Superior temporal gyrus (tissue), 1 donor: ENCODE results near the gene ECHDC3.
A peak's percentile ranks its signal among the peaks of the same experiment; 100 is the strongest.

Experiments used
- DNase-seq: peaks from one replicate; pipeline ENCODE4 v3.0.0-alpha.2; 2016; ENCODE audit errors: extremely low spot score

Gene ECHDC3

DNA sequence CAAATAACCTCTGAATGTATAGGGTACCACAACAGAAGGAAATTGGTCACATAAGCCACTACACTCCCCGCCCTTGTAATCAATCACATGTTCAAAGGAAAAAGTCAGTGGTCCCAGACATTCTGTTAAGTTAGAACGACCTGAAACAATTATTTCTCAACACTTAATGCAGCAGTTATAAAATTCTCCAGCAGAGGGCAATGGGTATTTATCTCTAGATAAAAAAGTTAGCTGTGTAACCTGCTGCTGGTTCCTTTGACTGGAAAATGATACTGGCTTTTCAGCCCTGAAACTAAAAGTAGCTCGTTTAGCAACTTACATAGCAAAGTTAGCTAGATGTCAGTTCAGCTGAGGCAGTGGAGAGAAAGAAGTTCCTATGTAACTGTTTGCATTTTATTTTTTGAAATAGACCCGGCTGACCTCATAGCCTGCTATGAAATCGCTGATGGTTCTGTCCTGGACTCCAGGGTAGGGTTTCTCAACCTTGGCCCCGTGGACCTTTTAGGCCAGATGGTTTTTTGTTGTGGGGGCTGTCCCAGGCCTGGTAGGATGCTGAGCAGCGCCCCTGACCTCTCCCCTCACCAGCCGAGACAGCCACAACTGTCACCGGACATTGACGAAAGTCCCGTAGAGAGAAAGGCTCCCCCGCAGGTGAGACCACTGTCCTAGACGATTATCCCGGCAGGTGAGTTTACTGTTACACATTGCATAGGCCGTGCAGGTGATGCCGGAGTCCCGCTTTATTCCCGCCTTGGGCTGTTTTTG, 40.8 kb downstream of the ECHDC3 start:
- peak; percentile 81 for DNase-seq

DNA sequence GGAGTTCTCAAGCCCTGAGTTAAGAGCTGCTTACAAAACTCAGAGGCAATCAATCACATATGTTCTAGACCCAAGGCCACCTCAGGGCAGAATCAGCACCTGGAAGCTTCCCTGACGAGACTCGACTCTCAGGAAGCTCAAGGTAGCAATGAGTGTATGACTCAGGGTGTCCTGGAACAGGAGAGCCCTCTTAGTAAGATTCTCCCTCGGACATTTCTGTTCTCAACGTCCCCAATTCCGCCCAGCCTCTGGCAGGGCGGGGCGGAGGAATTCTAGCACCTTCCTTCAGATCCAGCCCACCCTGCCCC, 41.3 kb downstream of the ECHDC3 start:
- DNase-seq, result no peak

DNA sequence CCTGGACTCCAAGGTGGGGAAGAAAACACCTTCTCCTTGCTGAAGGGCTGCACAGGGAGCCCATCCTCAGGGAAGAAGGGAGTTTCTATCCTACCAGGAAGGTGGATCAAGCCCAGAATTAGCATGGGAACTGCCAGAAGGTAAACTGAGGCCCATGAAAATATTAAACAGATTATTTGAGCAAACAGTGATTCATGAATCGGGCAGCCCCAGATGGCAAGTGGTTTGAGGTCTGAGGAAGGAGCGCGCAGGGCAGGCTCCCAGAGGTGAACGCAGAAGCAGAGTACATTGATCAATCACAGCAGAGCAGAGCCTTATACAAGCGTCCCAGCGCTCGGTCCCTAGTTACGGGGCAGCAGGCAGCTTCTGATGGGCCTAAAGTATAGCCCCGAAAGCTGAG, 45.2 kb downstream of the ECHDC3 start:
- DNase-seq, result no peak

- no peak for DNase-seq
Measured at GRCh38 chr10:11787846-11788245, 45.7 kb downstream of the ECHDC3 start.

DNA sequence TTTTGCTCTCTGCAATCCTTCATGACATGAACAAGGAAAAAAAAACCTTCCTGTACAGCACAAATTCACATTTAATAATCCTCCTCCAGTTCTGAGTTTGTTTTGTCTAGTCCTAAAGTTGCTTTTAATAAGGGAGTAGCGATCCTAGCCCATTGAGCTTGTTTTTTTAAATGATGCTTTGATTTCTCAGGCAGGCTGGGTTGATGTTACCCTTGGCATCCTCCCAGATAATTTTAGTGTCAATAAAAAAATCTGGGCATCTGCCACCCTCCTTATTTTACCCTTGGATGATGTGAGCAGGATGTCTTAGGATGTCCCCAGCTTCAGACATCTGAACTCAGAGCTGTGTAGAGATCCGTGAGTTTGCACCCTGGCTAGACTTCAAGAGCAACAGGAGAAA, 47.1 kb downstream of the ECHDC3 start:
- no peak for DNase-seq

GRCh38 chr10:11789956-11790355, 47.8 kb downstream of the ECHDC3 start:
- no peak for DNase-seq

DNA sequence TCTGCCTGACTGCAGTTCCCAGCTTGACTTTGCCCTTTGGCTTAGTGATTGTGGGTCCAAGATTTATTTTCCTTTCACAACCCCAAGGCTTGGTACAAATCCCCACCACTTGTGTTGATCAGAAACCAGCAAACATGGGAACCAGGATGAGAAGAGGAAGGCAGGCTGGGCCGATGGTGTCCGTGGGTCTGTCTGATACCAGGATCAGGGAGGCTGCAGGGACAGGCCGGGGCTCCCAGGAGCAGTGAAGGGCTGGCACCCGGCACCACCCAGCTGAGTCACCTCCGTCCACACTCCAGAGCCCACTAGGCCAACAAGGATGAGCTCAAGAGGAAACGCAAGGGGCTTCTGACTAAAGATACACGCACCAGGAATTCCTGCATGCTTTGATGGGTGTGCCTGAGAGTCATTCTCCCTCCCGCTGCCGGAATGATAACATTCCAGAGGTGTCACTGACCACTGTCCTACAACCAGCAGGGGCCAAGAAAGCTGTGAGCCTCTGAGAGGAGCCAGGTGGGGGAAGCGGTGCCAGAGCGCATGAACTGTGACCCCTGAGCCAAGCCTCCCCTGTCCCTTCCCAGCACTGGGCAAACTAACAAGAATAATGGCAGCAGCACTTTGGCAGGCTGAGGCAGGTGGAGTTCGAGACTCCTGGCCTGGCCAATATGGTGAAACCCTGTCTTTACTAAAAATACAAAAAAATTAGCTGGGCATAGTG, 51.7 kb downstream of the ECHDC3 start:
- no peak for DNase-seq

DNA sequence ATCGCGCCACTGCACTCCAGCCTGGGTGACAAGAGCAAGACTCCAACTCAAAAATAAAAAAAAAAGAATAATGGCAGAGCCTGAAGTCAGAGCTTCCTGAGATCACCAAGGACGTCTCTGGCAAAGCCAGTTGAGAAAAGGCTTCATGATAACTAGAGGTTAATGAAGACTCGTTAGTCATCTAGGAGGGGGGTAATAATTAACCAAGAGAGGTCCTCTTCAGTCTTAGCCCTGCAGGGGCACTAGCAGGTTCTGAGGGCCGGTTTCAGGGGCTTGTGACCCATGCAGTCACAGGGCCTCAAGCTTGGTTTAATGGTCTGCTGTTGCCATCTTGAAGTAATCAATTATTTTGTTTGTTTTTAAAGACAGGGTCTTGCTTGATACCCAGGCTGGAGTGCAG, 52.4 kb downstream of the ECHDC3 start:
- DNase-seq, result no peak

DNA sequence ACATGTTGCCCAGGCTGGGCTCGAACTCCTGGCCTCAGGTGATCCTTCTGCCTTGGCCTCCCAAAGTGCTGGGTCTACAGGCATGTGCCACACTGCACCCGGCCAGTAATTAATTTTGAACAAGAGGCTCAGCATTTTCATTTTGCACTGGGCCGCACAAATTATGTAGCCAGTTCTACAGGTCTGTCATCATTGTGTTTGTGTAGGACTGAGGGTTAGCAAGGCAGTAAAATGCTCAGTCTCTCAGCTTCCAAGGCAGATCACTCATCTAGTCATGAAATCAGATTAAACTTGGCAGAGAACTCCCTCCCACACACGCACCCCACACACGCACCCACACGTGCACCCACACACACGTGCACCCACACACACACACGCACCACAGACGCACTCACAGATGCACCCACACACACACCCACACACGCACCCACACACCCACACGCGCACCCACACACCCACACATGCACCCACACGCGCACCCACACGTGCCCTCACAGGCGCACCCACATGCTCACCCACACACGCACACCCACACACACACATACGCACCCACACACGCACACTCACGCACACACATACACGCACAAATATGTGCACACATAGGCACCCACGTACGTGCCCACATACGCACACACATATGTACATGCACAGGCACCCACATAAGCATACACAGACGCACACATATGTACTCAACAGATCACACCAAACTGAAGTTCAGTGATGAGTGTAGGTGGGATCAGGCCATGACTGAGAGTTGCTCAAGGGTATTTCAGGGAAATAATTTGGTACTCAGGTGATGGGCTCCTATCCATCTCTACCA, 53.1 kb downstream of the ECHDC3 start:
- DNase-seq, result no peak

DNA sequence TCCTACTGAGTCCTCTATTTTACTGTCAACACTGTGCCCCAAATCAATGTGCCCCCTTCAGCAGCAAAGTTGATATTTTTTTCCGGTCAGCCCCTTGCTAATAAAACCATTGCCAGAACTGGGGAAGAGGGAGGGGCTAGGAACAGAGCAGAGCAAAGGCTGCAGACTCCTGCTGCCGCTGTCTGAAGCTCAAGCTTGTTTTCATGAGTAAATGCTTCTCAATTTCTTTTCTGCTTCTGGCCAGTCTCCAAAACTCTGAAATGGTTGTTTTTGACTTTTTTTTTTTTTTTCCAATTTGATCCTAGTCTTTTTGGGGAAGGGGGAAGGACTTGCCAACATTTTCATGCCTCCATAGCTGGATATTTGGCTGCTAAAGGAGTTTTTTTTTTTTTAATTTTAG, 54.3 kb downstream of the ECHDC3 start:
- DNase-seq, result no peak

GRCh38 chr10:11797281-11797680, 55.1 kb downstream of the ECHDC3 start:
- no peak for DNase-seq

GRCh38 chr10:11797847-11798633, 55.9 kb downstream of the ECHDC3 start:
- no peak for DNase-seq

GRCh38 chr10:11798845-11799735, 56.9 kb downstream of the ECHDC3 start:
- no peak for DNase-seq

- DNase-seq, result no peak
Measured at GRCh38 chr10:11799736-11800080, 57.5 kb downstream of the ECHDC3 start.

- DNase-seq, result no peak
Measured at GRCh38 chr10:11804336-11804735, 62.2 kb downstream of the ECHDC3 start.

DNA sequence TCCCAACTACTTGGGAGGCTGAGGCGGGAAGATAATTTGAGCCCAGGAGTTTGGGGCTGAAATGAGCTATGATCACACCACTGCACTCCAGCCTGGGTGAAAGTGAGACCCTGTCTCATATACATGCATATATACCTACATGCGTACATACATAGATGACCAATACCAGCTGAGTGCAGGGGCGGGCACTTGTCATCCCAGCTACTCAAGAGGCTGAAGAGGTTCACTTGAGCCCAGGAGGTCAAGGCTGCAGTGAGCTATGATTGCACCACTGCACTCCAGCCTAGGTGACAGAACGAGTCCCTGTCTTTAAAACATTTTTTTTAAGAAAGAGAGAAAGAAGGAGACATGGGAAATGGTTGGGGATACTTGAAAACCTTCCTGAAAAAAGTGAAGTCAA, 63.6 kb downstream of the ECHDC3 start:
- DNase-seq, result no peak

- DNase-seq, result no peak
Measured at GRCh38 chr10:11806706-11807105, 64.5 kb downstream of the ECHDC3 start.

DNA sequence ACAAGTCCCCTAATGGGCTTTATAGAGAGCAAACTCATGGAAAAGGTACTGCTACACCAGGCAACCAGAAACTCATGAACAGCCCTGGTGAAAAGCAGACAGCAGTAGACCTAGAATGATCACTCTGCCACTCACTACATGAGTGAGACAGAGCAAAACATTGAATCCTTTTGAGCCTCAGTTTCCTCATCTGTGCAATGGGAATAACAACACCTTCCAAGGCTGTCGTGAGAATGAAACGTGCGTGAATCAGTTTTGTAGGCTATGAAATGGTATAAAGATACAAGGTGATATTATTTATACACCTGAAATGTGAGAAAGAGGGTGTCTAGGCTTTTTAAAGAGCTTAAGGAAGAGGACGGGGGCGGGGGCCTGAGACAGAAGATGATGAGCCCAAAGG, 66.6 kb downstream of the ECHDC3 start:
- no peak for DNase-seq

DNA sequence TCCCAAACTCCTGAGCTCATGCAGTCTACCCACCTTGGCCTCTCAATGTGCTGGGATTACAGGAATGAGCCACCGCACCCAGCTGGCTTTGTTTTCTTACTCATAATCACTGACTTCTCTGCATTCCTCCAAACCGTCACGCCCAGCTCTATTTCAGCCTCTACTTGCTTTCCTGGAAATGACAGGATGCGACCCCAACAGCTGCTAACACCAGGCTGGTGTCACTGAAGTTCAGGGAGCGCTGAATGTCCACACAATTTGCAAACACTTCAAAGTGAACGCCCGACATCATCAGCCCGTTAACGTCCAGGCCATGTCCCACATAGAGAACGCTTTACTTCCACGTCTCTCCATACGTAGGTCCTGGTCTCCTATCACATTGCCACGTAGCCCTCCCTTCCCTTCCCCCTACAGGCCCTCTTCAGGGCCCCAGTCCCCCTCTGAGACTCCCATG, 68.2 kb downstream of the ECHDC3 start:
- no peak for DNase-seq

- DNase-seq, result no peak
Measured at GRCh38 chr10:11810973-11811372, 68.8 kb downstream of the ECHDC3 start.

DNA sequence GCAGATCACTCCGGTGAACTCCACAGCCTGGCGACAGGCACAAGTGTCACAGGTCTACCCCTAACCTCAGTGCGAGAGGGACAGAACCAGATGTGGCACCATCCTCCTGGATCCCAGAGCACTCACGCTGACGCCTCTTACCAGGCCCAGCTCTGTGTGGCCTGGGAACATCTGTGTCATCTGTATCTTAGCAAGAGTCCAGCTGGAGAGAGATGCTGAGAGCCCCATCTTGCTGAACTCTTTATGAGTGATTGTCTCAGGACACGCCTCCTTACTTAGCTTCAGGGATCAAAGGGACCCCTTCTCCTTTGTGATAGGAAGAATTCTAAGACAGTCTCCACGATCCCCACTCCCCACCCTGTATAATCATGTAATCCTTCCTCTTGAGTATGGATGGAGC, 71.0 kb downstream of the ECHDC3 start:
- DNase-seq, result no peak
